ENCODE measurements around the gene CDH24. TPM values are rescaled to one million over a fixed set of nuclear protein-coding genes. Genes with fewer than 3 reads are reported as not detected.

CDH24 gene
- total and polyA plus RNA-seq, 2 of the 13 experiments (the other 11 are each of a cell fraction or from before 2014, with no cell fraction given) = 0.69 to 0.99 TPM

GRCh38 chr14:23033801-23034497, 23.4 kb downstream of the CDH24 start (continued):
- TF ChIP-seq PHF8 (CRISPR knock-in tag; IDR thresholded peaks at IDR 0.05) (no peak), NFYC (CRISPR knock-in tag; IDR thresholded peaks at IDR 0.05) (no peak), TBX3 (IDR thresholded peaks at IDR 0.05; ENCODE audit: borderline replicate concordance) (no peak), ZNF768 (CRISPR knock-in tag; IDR thresholded peaks at IDR 0.05) (no peak), ZNF556 (CRISPR knock-in tag; IDR thresholded peaks at IDR 0.05; ENCODE audit: borderline replicate concordance) (0 out of 2 replicates have a peak, but pooled peaks have one; percentile 11), ZNF777 (CRISPR knock-in tag; IDR thresholded peaks at IDR 0.05) (no peak), GLI4 (CRISPR knock-in tag; IDR thresholded peaks at IDR 0.05; ENCODE audit: borderline replicate concordance) (no peak), GFI1 (CRISPR knock-in tag; IDR thresholded peaks at IDR 0.05; ENCODE audit: borderline replicate concordance) (no peak), MXI1 (IDR thresholded peaks at IDR 0.05; ENCODE audit: borderline replicate concordance, low read depth, low read length) (no peak), SALL2 (CRISPR knock-in tag; IDR thresholded peaks at IDR 0.05) (no peak), CEBPZ (IDR thresholded peaks at IDR 0.05; ENCODE audit: low read length) (no peak), ELK4 (CRISPR knock-in tag; IDR thresholded peaks at IDR 0.05; ENCODE audit: borderline replicate concordance) (no peak), RXRB (CRISPR knock-in tag; IDR thresholded peaks at IDR 0.05; ENCODE audit: borderline replicate concordance) (no peak), HNF4A (CRISPR knock-in tag; IDR thresholded peaks at IDR 0.05) (no peak), MBD4 (IDR thresholded peaks at IDR 0.05; ENCODE audit: borderline replicate concordance, low read length) (no peak)
- TF ChIP-seq, protein P1, sequence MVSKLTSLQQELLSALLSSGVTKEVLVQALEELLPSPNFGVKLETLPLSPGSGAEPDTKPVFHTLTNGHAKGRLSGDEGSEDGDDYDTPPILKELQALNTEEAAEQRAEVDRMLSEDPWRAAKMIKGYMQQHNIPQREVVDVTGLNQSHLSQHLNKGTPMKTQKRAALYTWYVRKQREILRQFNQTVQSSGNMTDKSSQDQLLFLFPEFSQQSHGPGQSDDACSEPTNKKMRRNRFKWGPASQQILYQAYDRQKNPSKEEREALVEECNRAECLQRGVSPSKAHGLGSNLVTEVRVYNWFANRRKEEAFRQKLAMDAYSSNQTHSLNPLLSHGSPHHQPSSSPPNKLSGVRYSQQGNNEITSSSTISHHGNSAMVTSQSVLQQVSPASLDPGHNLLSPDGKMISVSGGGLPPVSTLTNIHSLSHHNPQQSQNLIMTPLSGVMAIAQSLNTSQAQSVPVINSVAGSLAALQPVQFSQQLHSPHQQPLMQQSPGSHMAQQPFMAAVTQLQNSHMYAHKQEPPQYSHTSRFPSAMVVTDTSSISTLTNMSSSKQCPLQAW (CRISPR knock-in tag; IDR thresholded peaks at IDR 0.05) = no peak
- TF ChIP-seq, protein P2, sequence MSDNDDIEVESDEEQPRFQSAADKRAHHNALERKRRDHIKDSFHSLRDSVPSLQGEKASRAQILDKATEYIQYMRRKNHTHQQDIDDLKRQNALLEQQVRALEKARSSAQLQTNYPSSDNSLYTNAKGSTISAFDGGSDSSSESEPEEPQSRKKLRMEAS (IDR thresholded peaks at IDR 0.05) = no peak
- TF ChIP-seq, protein P3, sequence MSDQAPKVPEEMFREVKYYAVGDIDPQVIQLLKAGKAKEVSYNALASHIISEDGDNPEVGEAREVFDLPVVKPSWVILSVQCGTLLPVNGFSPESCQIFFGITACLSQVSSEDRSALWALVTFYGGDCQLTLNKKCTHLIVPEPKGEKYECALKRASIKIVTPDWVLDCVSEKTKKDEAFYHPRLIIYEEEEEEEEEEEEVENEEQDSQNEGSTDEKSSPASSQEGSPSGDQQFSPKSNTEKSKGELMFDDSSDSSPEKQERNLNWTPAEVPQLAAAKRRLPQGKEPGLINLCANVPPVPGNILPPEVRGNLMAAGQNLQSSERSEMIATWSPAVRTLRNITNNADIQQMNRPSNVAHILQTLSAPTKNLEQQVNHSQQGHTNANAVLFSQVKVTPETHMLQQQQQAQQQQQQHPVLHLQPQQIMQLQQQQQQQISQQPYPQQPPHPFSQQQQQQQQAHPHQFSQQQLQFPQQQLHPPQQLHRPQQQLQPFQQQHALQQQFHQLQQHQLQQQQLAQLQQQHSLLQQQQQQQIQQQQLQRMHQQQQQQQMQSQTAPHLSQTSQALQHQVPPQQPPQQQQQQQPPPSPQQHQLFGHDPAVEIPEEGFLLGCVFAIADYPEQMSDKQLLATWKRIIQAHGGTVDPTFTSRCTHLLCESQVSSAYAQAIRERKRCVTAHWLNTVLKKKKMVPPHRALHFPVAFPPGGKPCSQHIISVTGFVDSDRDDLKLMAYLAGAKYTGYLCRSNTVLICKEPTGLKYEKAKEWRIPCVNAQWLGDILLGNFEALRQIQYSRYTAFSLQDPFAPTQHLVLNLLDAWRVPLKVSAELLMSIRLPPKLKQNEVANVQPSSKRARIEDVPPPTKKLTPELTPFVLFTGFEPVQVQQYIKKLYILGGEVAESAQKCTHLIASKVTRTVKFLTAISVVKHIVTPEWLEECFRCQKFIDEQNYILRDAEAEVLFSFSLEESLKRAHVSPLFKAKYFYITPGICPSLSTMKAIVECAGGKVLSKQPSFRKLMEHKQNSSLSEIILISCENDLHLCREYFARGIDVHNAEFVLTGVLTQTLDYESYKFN (CRISPR knock-in tag; conservative IDR thresholded peaks at IDR 0.05) = no peak
